Measurements from ENCODE around the gene UBE2G2.

Gene UBE2G2

DNA sequence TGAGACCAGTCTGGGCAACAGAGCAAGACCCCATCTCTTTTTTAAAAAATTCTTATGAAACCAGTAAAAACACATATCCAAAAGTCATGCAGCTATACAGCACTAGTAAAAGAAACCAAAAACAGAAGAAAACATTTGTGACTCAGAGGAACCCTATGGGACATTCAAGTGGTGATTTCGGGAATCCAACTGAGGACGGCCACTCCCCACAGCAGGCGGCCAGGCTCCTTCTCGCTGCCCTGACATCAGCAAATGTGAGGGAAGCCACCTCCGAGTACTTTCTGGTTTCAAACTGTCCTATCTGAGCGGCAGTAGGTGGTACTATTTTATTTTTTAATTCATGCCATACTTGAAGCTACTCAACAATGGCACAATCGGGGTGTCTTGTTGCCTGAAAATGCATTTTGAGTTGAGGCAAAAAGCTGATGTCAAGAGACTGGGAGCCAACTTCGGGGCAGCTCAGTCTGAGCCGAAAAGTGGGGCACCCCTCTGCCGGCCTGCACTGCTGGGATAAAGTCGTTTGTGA lies 12.9 kb upstream of the UBE2G2 start:
- DNase-seq = no peak

DNA sequence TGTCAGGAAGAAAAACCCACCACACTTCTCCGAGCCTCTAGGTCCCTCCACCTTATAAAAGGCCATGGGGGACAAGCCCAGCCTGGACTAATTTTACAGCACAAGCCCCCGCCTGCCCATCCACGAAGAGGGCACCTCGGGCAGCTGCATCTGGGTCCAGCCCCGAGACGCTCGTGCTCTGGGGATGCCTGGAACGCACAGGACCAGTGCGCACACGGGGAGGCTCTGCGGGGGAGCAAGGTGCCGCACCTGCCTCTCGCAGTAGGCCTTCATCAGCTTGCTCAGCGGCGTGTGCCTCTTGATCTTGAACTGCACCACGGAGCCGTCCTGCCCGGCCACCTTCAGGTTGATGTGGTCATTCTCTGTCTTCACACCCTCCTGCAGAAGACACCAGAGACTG lies 12.1 kb upstream of the UBE2G2 start:
- DNase-seq = no peak

DNA sequence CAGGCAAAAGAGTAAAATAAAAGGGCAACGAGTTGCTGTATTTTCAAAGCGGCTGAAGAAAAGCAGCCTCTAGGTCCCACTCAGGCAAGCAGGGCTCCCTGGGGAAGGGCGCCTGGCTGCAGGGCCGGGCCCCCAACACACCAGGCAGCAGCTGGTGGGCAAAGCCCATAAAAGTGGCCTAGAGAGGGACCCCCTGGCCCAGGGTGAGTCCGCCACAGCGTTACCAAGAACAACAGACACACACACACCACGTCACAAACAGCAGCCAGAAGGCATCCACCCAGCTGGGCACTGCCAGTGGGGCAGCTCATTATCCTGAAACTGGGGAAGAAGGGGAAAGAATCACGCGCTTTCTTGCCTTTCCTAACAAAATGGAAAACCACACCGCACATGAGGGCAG lies 11.5 kb upstream of the UBE2G2 start:
- no peak for DNase-seq

DNA sequence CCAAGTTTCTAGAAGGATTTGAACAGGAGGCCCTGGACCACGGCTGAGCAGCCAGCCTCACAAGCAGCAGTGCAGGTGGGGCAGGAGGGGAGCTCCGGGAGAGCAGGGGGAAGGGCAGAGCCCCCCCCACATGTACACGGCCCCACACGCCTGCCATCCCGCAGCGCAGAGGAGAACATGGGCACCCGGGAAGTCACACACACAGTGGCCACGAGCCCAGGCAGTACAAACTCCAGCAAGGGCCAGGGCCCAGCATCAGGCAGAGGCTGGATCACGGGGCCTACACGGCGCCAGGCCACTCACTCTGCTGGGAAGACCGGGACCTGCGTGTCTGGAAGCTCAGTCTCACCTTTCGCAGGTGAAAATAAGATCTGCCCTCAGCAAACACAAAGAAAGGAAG lies 11.0 kb upstream of the UBE2G2 start:
- no peak for DNase-seq

- DNase-seq = no peak
Observed at GRCh38 chr21:44810779-44811178, 9.2 kb upstream of the UBE2G2 start.

GRCh38 chr21:44805859-44806258 lies 4.2 kb upstream of the UBE2G2 start:
- no peak for DNase-seq

- no peak for DNase-seq
Observed at GRCh38 chr21:44805226-44805625, 3.6 kb upstream of the UBE2G2 start.

DNA sequence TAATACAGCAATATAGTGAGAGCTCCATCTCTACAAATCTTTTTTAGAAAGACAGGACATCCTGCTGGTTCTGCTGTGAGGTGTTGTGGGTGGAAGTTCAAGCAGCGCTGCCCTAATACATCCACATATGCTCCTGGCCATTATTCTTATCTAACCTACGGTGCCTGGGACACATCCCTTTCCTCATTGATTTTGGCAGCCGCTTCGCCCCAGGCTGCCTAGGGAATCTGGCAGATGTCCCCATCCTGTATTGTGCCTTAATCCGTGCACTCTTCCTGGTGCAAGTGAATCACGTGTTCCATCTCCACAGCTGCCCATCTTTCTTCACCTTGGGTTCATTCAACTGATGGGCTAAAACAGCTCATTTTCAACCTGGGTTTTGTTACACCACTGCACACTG lies 3.1 kb upstream of the UBE2G2 start:
- no peak for DNase-seq

DNA sequence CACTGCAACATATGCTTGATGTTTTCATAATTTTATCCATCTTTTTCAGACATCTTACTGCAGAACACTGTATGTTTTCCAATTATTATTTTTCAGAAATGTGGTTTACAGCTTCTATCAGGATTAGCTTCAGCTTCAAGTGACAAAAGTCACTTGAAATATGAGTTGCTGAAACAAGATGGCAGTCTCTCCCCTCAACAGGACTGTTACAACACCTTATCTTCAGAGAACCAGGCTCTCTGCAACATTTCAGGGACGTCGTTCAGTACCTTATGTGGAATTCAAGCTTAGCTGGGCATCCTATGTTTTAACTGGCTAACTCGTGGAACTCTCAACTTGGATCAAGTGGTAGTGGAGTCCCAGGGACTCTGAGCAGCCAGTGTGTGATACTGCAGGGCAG lies 2.0 kb upstream of the UBE2G2 start:
- DNase-seq = no peak

- DNase-seq = no peak
Observed at GRCh38 chr21:44802396-44803153, 955 bp upstream of the UBE2G2 start.

DNA sequence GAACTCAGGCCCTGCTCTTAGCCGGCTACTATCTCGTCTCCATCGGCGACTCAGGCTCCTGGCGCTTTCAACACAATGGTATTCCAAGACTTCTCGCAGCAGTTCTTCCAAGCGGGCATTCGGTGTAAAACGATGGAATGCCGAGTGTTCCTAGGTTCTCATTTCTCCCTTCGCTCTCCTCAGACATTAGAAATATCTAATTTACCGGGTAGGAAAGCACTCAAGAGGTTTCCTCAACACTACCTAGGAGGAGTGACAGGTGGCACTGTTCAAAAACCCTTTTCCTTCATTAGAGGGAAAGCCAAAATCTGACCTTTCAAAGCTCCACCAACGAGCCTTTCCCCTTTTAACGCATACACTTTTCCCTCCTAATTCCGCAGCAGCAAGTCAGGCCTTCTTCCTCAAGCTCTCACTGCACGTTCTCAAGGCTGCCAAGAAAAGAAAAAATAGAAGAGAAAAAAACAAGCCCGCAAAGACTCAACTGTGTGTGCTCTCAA lies 601 bp downstream of the UBE2G2 start:
- DNase-seq = no peak

GRCh38 chr21:44800103-44800502 lies 1.5 kb downstream of the UBE2G2 start:
- no peak for DNase-seq

DNA sequence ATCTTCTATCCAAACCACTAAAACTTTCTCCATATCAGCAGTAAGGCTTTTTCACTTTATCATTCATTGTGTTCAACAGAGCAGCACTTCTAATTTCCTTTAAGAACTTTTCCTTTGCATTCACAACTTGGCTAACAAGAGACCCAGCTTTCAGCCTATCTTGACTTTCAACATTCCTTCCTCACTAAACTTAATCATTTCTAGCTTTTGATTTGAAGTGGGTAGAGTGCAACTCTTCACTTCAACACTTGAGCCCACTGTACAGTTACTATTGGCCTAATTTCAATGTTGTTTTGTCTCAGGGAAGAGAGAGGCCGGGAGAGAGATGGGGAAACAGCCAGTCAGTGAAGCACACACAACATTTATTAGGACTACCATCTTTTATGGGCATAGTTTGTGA lies 2.0 kb downstream of the UBE2G2 start:
- no peak for DNase-seq

GRCh38 chr21:44797775-44798174 lies 3.8 kb downstream of the UBE2G2 start:
- DNase-seq = no peak

DNA sequence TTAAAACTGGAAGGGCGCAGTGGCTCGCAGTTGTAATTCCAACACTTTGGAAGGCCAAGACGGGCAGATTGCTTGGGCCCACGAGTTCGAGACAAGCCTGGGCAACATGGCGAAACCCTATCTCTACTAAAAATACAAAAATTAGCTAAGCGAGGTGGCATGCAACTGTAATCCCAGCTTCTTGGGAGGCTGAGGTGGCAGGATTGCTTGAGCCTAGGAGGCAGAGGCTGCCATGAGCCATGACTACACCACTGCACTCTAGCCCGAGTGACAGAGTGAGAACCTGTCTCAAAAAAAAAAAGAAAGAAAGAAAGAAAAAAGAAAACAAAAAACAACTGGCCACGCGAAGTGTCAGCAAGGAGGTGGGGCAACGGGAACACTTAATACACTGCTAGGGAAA lies 6.3 kb downstream of the UBE2G2 start:
- no peak for DNase-seq

- DNase-seq = no peak
Observed at GRCh38 chr21:44793592-44794374, 7.8 kb downstream of the UBE2G2 start.

GRCh38 chr21:44792702-44793591 lies 8.7 kb downstream of the UBE2G2 start:
- DNase-seq = peak; percentile 64

- DNase-seq = no peak
Observed at GRCh38 chr21:44791993-44792392, 9.6 kb downstream of the UBE2G2 start.

- DNase-seq = no peak
Observed at GRCh38 chr21:44791246-44791645, 10.4 kb downstream of the UBE2G2 start.

- DNase-seq = no peak
Observed at GRCh38 chr21:44790368-44790767, 11.3 kb downstream of the UBE2G2 start.

DNA sequence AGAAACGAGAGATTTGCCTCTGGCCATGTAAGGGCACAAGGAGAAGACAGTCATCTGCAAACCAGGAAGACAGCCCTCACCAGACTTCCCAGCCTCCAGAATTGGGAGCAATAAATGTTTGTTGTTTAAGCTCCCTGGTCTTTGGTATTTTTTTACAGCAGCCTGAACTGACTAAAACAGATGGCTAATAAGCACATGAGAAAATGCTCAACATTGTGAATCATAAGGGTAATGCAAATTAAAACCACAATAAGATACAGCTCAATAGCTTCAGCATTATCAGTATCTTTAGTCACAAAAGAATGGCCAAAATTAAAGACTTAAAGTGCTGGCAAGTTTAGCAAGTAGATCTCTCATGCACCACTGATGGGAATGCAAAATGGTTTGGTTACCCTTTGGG lies 11.7 kb downstream of the UBE2G2 start:
- DNase-seq = no peak

DNA sequence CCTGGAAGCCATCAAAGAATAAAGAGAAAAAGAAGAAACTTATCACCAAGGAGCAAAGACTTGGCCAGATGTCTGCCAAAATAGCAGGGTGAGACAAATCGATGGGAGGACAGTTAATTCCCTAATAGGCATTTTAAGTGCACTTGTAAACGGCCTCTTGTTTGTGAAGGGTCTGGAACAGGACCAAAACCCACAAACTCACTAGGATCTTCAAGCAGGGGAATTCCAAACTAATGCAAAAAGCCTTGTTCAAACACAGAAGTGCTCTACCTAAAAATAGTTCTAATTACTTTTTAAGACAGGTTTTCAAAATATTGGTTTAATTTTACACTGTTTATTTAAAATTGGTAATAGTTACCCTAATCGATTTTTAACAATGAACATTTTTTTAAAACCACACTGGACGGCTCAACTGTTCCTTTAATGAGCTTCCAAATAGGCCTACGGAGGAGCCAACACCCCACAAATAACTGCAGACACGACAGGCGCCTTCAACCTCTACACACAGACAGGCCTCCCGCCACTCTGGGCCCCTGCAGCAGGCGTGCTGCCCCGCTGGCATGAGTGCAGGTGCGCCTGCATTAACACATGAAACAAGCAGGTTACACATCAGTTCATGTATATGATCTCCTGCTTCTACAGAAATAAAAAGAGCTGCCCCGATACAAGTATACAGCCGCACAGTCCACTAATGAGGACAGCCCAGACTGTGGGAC lies 15.8 kb downstream of the UBE2G2 start:
- no peak for DNase-seq
